Measurements from ENCODE around the gene MOCOS.

GRCh38 chr18:36269157-36269556 lies 81.9 kb downstream of the MOCOS start:
- TF ChIP-seq CTCF (IDR thresholded peaks at IDR 0.05; ENCODE audit: low read depth, low read length, poor library complexity, severe bottlenecking) = no peak
- no peak for TF ChIP-seq EZH2phosphoT487 (IDR thresholded peaks at IDR 0.05; ENCODE audit: borderline replicate concordance, low read length)
